Measurements from ENCODE around the gene IQGAP2. TPM values are rescaled to one million over a fixed set of nuclear protein-coding genes. Genes with fewer than 3 reads are reported as not detected.
A peak's percentile ranks its signal among the peaks of the same experiment; 100 is the strongest.

IQGAP2 gene
- total RNA-seq, 1 experiment from 2014 or later, result 1.5 TPM

- BruUV-seq (replicated peaks), result no TSS peak
- no peaks in the 10 kb centered on the region for H3K9me3 Mint-ChIP-seq (ENCODE audit: unreplicated experiment)
- no peak for TF ChIP-seq CTCF (IDR thresholded peaks at IDR 0.05; ENCODE audit: unreplicated experiment)
- no peak overlapping the region for H3K27ac Mint-ChIP-seq (ENCODE audit: low read depth, unreplicated experiment)
- DNase-seq (ENCODE audit: unreplicated experiment), result peak; percentile 46
- no peak overlapping the region for H3K4me3 Mint-ChIP-seq (ENCODE audit: unreplicated experiment)
- CTCF ChIA-PET, result interaction anchor here (0.7 to 2.3 kb wide), 2 partner anchors 71 to 102 kb away, joined by 3 to 8 read pairs; no protein-coding TSS in a partner anchor
- intact Hi-C loops (cut with micrococcal nuclease), result loop anchor here (5.0 kb wide), 1 partner anchor 96 kb away; no protein-coding TSS in a partner anchor
- POLR2A ChIA-PET, result interaction anchor here (1.0 to 1.9 kb wide), 3 partner anchors 18 to 116 kb away, joined by 3 to 5 read pairs (median 4); no protein-coding TSS in a partner anchor
- no peaks in the 10 kb centered on the region for H3K27me3 Mint-ChIP-seq (ENCODE audit: insufficient read depth, unreplicated experiment)
- H3K36me3 Mint-ChIP-seq (ENCODE audit: insufficient read depth, unreplicated experiment), result peaks cover 4% of the 10 kb centered on the region
- H3K4me1 Mint-ChIP-seq (ENCODE audit: insufficient read depth, unreplicated experiment), result peaks cover 33% of the 10 kb centered on the region
Observed at GRCh38 chr5:76703707-76704106, 300.6 kb downstream of the IQGAP2 start.

GRCh38 chr5:76704131-76704663 is 301.1 kb downstream of the IQGAP2 start:
- DNase-seq (ENCODE audit: unreplicated experiment), result peak; percentile 24
- no peaks in the 10 kb centered on the region for H3K9me3 Mint-ChIP-seq (ENCODE audit: unreplicated experiment)
- ChIA-PET CTCF (interaction anchor here (0.7 to 2.3 kb wide), 2 partner anchors 70 to 102 kb away, joined by 3 to 8 read pairs; no protein-coding TSS in a partner anchor), POLR2A (interaction anchor here (0.9 to 1.9 kb wide), 4 partner anchors 14 to 116 kb away, joined by 3 to 7 read pairs (median 4); no protein-coding TSS in a partner anchor)
- TF ChIP-seq CTCF (IDR thresholded peaks at IDR 0.05; ENCODE audit: unreplicated experiment), result no peak
- H3K4me3 Mint-ChIP-seq (ENCODE audit: unreplicated experiment), result no peak overlapping the region
- H3K4me1 Mint-ChIP-seq (ENCODE audit: insufficient read depth, unreplicated experiment), result peaks cover 37% of the 10 kb centered on the region
- intact Hi-C loops (cut with micrococcal nuclease), result loop anchor here (5.0 kb wide), 1 partner anchor 97 kb away; no protein-coding TSS in a partner anchor
- H3K27me3 Mint-ChIP-seq (ENCODE audit: insufficient read depth, unreplicated experiment), result no peaks in the 10 kb centered on the region
- H3K27ac Mint-ChIP-seq (ENCODE audit: low read depth, unreplicated experiment), result no peak overlapping the region
- BruUV-seq (replicated peaks), result no TSS peak
- peaks cover under 1% of the 10 kb centered on the region for H3K36me3 Mint-ChIP-seq (ENCODE audit: insufficient read depth, unreplicated experiment)

- H3K4me1 Mint-ChIP-seq (ENCODE audit: insufficient read depth, unreplicated experiment), result peaks cover 47% of the 10 kb centered on the region
- POLR2A ChIA-PET, result interaction anchor here (1.9 kb wide), 1 partner anchor 85 kb away, joined by 5 read pairs; no protein-coding TSS in a partner anchor
- CTCF ChIA-PET, result interaction anchor here (0.6 to 2.3 kb wide), 2 partner anchors 12 to 69 kb away, joined by 3 to 8 read pairs; no protein-coding TSS in a partner anchor
- no peaks in the 10 kb centered on the region for H3K9me3 Mint-ChIP-seq (ENCODE audit: unreplicated experiment)
- BruUV-seq (replicated peaks), result no TSS peak
- no peak overlapping the region for H3K27ac Mint-ChIP-seq (ENCODE audit: low read depth, unreplicated experiment)
- no peak for TF ChIP-seq CTCF (IDR thresholded peaks at IDR 0.05; ENCODE audit: unreplicated experiment)
- H3K4me3 Mint-ChIP-seq (ENCODE audit: unreplicated experiment), result no peak overlapping the region
- DNase-seq (ENCODE audit: unreplicated experiment), result no peak
- intact Hi-C loops (cut with micrococcal nuclease), result no loop called here
- no peaks in the 10 kb centered on the region for H3K36me3 Mint-ChIP-seq (ENCODE audit: insufficient read depth, unreplicated experiment)
- H3K27me3 Mint-ChIP-seq (ENCODE audit: insufficient read depth, unreplicated experiment), result no peaks in the 10 kb centered on the region
Observed at GRCh38 chr5:76705574-76705973, 302.5 kb downstream of the IQGAP2 start.

GRCh38 chr5:76709762-76710161 is 306.7 kb downstream of the IQGAP2 start:
- Mint-ChIP-seq H3K9me3 (ENCODE audit: unreplicated experiment) (no peaks in the 10 kb centered on the region), H3K27ac (ENCODE audit: low read depth, unreplicated experiment) (peak overlapping the region; percentile 98), H3K4me1 (ENCODE audit: insufficient read depth, unreplicated experiment) (peaks cover 37% of the 10 kb centered on the region), H3K4me3 (ENCODE audit: unreplicated experiment) (no peak overlapping the region), H3K27me3 (ENCODE audit: insufficient read depth, unreplicated experiment) (no peaks in the 10 kb centered on the region), H3K36me3 (ENCODE audit: insufficient read depth, unreplicated experiment) (no peaks in the 10 kb centered on the region)
- POLR2A ChIA-PET, result interaction anchor here (0.6 to 4.6 kb wide), 7 partner anchors 9 to 81 kb away, joined by 3 to 60 read pairs (median 4); no protein-coding TSS in a partner anchor
- intact Hi-C loops (cut with micrococcal nuclease), result no loop called here
- BruUV-seq (replicated peaks), result no TSS peak
- CTCF ChIA-PET, result interaction anchor here (1.0 to 6.7 kb wide), 2 partner anchors 9 to 65 kb away, joined by 5 to 32 read pairs; no protein-coding TSS in a partner anchor
- TF ChIP-seq CTCF (IDR thresholded peaks at IDR 0.05; ENCODE audit: unreplicated experiment), result no peak
- DNase-seq (ENCODE audit: unreplicated experiment), result no peak
